NT2/D1 (cell line): ENCODE results near the gene SERPINA1.

Experiments used
- DNase-seq: peaks from one replicate; pipeline ENCODE4 v3.0.0-alpha.2; 2011; ENCODE audit warnings: low read depth, low spot score
- H3K27me3 ChIP-seq: 2 replicates; pipeline ENCODE4 v1.6.0; 2011; ENCODE audit warnings: mild to moderate bottlenecking; ENCODE audit not compliant: insufficient read length, insufficient read depth
- H3K36me3 ChIP-seq: 2 replicates; pipeline ENCODE4 v1.6.1; 2011; ENCODE audit warnings: mild to moderate bottlenecking, low read length, mixed read lengths; ENCODE audit not compliant: insufficient read depth, insufficient read length
- H3K4me1 ChIP-seq: 2 replicates; pipeline ENCODE4 v1.5.1; 2011; ENCODE audit not compliant: insufficient read depth, insufficient read length
- H3K4me3 ChIP-seq: 2 replicates; pipeline ENCODE4 v1.5.1; 2011; ENCODE audit warnings: low read depth; ENCODE audit not compliant: insufficient read length
- H3K9ac ChIP-seq: 2 replicates; pipeline ENCODE4 v1.6.0; 2011; ENCODE audit warnings: low read depth; ENCODE audit not compliant: insufficient read length
- H3K9me3 ChIP-seq: 2 replicates; pipeline ENCODE4 v1.5.1; 2011; ENCODE audit warnings: mild to moderate bottlenecking, low read length; ENCODE audit not compliant: insufficient read depth
- SUZ12 ChIP-seq: IDR thresholded peaks from 2 replicates; pipeline ENCODE4 v1.6.1; 2011; ENCODE audit not compliant: insufficient read length, insufficient read depth; ENCODE audit errors: extremely low read depth
- YY1 ChIP-seq: IDR thresholded peaks from 2 replicates; pipeline ENCODE4 v1.6.1; 2011; ENCODE audit not compliant: insufficient read length, insufficient read depth
- ZNF274 ChIP-seq: IDR thresholded peaks from 2 replicates; pipeline ENCODE4 v1.6.1; 2011; ENCODE audit warnings: mild to moderate bottlenecking, low read depth, low read length

SERPINA1 gene

DNA sequence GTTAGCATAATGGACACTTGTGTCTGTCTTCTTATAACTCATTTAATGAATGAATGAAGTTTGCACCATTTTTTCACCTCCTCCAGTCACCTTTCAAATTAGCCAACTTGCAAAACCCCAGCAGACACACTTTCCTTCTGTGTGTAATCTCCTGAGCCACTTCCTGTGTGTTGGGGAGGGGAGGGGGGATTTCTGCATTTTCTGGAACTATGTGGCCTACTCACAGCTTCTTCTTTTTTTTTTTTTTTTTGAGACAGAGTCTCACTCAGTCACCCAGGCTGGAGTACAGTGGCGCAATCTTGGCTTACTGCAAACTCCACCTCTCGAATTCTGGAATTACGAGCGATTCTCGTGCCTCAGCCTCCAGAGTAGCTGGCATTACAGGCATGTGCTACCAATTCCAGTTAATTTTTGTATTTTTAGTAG, 4.1 kb upstream of the SERPINA1 start:
- TF ChIP-seq YY1 = no peak
- no peak for TF ChIP-seq SUZ12
- no peak for TF ChIP-seq ZNF274
- Histone ChIP-seq H3K4me3 (no peak overlapping the region), H3K36me3 (no peaks in the 10 kb centered on the region), H3K9ac (no peak overlapping the region), H3K27me3 (no peaks in the 10 kb centered on the region), H3K9me3 (peaks cover 3% of the 10 kb centered on the region; the same call in 1 of the 2 replicates), H3K4me1 (peaks cover 10% of the 10 kb centered on the region)
- no peak for DNase-seq

DNA sequence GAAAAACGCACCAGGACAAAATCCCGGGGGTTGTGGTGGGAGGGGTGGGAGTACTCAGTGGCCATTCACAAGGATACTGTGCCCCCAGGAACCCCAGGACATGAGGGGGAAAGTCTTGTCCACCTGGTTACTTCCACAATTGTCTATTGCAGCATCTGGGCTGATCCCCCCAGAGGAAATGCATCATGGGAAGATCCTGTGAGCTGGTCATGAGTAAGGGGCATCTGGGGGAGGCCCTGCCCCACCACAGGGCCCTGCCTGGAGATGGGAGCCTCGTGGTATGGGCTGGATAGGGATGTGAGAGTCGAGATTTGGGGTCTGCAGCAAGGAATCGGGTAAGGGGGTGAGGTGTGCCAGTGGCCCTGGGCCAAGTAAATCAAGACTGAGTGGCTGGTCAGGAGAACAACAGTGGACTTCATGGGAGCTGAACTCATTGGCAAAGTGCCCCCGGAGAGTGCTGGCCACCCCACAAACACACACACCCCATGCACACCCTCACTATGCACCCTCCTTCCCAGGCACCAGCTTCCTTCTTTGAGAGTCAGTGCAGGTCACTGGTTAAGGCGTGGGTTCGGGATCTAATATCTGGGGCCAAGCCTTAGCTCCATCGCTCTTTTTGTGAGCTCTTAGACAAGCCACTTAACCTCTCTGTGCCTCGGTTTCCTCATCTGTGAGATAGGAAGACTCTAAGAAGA, 3.0 kb upstream of the SERPINA1 start:
- Histone ChIP-seq H3K9me3 (no peaks in the 10 kb centered on the region; the same call in 1 of the 2 replicates), H3K36me3 (no peaks in the 10 kb centered on the region), H3K4me1 (peaks cover 10% of the 10 kb centered on the region), H3K27me3 (no peaks in the 10 kb centered on the region), H3K9ac (no peak overlapping the region), H3K4me3 (no peak overlapping the region)
- no peak for DNase-seq
- TF ChIP-seq ZNF274 = no peak
- no peak for TF ChIP-seq SUZ12
- TF ChIP-seq YY1 = no peak

DNA sequence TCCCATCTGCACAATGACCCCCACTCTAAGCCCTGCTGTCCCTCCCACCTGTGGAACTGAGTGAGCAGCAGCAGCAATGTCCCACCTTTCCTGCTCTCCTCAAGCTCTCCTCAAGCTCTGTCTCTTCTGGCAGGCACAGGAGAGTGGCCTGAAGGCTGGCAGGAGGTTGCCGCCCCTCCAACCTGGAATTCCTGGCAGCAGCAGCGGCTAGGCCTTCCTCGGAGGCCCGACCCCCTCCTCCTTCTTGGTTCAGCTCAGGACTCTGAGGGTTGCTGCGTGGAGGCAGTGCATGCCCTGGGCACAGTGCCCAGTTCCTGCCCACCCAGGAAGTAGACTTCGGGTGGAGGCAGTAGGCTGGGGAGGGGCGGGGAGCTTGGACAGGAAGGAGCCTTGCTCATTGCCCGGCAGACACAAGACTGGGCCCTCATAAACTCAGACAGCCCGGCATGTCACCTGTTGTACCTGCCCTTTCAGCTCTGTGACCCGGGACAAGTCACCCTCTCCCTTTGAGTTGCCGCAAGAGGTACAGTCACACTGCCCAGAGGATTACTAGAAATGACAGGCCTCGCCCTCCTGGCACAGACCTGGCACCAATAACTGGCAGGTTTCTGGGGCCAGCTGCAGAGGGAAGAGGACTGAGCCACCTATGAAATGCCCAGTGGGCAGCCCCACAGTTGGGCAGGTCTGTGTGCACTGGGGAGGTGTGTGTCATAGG, 2.1 kb upstream of the SERPINA1 start:
- no peaks in the 10 kb centered on the region for H3K36me3 ChIP-seq
- TF ChIP-seq SUZ12 (no peak), ZNF274 (no peak), YY1 (no peak)
- H3K9ac ChIP-seq = no peak overlapping the region
- H3K4me1 ChIP-seq = peaks cover 10% of the 10 kb centered on the region
- no peaks in the 10 kb centered on the region for H3K27me3 ChIP-seq
- DNase-seq = no peak
- H3K4me3 ChIP-seq = no peak overlapping the region
- H3K9me3 ChIP-seq = no peaks in the 10 kb centered on the region

DNA sequence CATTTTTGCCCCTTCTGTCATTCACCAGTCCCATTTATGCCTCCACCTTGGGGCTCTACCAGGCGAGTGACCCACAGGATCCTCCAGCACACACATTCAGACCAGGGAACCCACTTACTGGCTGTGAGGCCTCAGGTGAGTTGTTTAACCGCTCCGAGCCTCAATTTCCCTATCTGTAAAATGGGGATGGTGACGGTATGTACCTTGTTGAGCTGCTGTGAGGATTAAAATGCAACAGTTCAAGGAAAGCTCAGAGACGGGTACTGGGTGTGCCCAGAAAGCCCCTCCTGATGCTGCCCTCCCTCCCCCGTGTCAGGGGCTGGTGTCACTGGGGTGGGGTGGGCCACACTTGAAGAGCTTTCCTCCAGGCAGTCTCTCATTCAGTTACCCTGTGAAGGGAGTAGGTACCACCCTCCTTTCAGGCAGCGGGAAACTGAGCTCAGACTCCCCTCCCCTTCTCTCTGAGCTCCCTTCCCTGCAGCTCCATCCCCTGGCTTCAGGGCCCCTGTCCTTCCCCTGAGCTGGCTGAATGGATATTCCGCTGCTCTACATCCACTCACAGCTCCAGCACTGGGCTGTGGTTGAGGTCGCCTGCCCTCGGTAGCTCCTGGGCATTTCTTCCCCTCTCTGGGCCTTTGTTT, 1.4 kb upstream of the SERPINA1 start:
- TF ChIP-seq YY1 (no peak), SUZ12 (no peak), ZNF274 (no peak)

DNA sequence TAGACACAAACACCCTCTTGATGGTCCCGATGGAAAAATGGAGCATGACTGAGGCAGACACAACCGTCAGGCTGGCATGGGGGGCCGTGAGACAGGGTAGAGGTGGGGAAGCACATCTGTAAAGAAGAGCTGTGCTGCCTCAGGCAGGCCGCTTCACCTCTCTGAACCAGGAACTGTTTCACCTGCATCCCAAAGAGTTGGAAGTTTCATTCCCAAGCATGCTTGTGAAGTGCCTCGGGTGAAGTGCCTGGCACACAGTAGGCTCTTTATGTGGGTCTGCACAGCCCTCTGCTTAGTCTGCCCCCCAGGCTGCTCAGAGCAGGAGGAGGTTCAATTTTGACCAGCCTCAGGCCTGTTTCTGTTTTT, 685 bp upstream of the SERPINA1 start:
- Histone ChIP-seq H3K4me3 (no peak overlapping the region), H3K4me1 (peaks cover 10% of the 10 kb centered on the region), H3K36me3 (no peaks in the 10 kb centered on the region), H3K27me3 (no peaks in the 10 kb centered on the region), H3K9me3 (no peaks in the 10 kb centered on the region), H3K9ac (peak overlapping the region; percentile 32)
- no peak for DNase-seq
- TF ChIP-seq SUZ12 = no peak
- TF ChIP-seq ZNF274 = no peak
- TF ChIP-seq YY1 = no peak

More for the DNA sequence above, 1.4 kb upstream of the SERPINA1 start:
- Histone ChIP-seq H3K9me3 (no peaks in the 10 kb centered on the region), H3K36me3 (no peaks in the 10 kb centered on the region), H3K4me3 (no peak overlapping the region), H3K9ac (no peak overlapping the region), H3K27me3 (no peaks in the 10 kb centered on the region), H3K4me1 (peaks cover 10% of the 10 kb centered on the region)
- no peak for DNase-seq

DNA sequence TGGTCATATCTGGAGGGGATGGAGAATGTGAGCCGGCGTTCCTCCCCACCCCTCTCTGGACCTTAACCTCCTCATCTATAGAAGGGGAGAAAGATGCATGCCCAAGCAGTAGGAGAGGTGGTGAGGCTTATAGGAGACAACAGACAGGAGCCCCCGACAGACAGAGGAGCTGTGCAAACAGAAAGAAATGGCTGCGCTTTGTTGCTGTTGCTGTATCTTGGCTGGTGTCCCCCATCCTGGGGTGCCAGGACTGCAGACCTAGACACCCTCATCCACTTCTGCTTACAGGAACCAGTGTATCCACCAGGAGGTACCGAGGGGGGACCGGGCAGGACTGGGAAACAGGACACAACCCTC, 397 bp downstream of the SERPINA1 start:
- no peaks in the 10 kb centered on the region for H3K36me3 ChIP-seq
- peaks cover 14% of the 10 kb centered on the region for H3K4me1 ChIP-seq
- H3K4me3 ChIP-seq = no peak overlapping the region
- TF ChIP-seq YY1 = no peak
- no peak for TF ChIP-seq ZNF274
- TF ChIP-seq SUZ12 = no peak
- DNase-seq = no peak
- no peaks in the 10 kb centered on the region for H3K9me3 ChIP-seq
- H3K9ac ChIP-seq = no peak overlapping the region
- no peaks in the 10 kb centered on the region for H3K27me3 ChIP-seq
